Measurements from ENCODE around the gene SLC2A4RG.

The SLC2A4RG gene

GRCh38 chr20:63744574-63745423 is 5.2 kb downstream of the SLC2A4RG start:
- H3K4me3 ChIP-seq (ENCODE audit: low read length) = no peak overlapping the region
- no peak for DNase-seq (ENCODE audit: low read depth)
- TF ChIP-seq CTCF (conservative IDR thresholded peaks at IDR 0.05; ENCODE audit: low read length) = no peak

GRCh38 chr20:63745424-63745805 is 5.8 kb downstream of the SLC2A4RG start:
- no peak for TF ChIP-seq CTCF (conservative IDR thresholded peaks at IDR 0.05; ENCODE audit: low read length)
- no peak overlapping the region for H3K4me3 ChIP-seq (ENCODE audit: low read length)
- DNase-seq (ENCODE audit: low read depth) = no peak

GRCh38 chr20:63745961-63746731 is 6.6 kb downstream of the SLC2A4RG start:
- no peak for DNase-seq (ENCODE audit: low read depth)
- no peak overlapping the region for H3K4me3 ChIP-seq (ENCODE audit: low read length)
- TF ChIP-seq CTCF (conservative IDR thresholded peaks at IDR 0.05; ENCODE audit: low read length) = no peak

GRCh38 chr20:63746751-63747315 is 7.3 kb downstream of the SLC2A4RG start:
- no peak for TF ChIP-seq CTCF (conservative IDR thresholded peaks at IDR 0.05; ENCODE audit: low read length)
- H3K4me3 ChIP-seq (ENCODE audit: low read length) = no peak overlapping the region
- DNase-seq (ENCODE audit: low read depth) = no peak

- H3K4me3 ChIP-seq (ENCODE audit: low read length) = no peak overlapping the region
- no peak for DNase-seq (ENCODE audit: low read depth)
- no peak for TF ChIP-seq CTCF (conservative IDR thresholded peaks at IDR 0.05; ENCODE audit: low read length)
Measured at GRCh38 chr20:63747622-63748069, 8.1 kb downstream of the SLC2A4RG start.

GRCh38 chr20:63748070-63748933 is 8.7 kb downstream of the SLC2A4RG start:
- TF ChIP-seq CTCF (conservative IDR thresholded peaks at IDR 0.05; ENCODE audit: low read length) = no peak
- no peak for DNase-seq (ENCODE audit: low read depth)
- H3K4me3 ChIP-seq (ENCODE audit: low read length) = no peak overlapping the region
